ENCODE data around the gene MTERF1. TPM values are rescaled to one million over a fixed set of nuclear protein-coding genes. Genes with fewer than 3 reads are reported as not detected.
A peak's percentile ranks its signal among the peaks of the same experiment; 100 is the strongest.

MTERF1 gene
- total and polyA plus RNA-seq, 9 of the 15 experiments (the other 6 are each of a cell fraction or from before 2014, with no cell fraction given), result 15.7 to 49.2 (median 29.1) TPM

DNA sequence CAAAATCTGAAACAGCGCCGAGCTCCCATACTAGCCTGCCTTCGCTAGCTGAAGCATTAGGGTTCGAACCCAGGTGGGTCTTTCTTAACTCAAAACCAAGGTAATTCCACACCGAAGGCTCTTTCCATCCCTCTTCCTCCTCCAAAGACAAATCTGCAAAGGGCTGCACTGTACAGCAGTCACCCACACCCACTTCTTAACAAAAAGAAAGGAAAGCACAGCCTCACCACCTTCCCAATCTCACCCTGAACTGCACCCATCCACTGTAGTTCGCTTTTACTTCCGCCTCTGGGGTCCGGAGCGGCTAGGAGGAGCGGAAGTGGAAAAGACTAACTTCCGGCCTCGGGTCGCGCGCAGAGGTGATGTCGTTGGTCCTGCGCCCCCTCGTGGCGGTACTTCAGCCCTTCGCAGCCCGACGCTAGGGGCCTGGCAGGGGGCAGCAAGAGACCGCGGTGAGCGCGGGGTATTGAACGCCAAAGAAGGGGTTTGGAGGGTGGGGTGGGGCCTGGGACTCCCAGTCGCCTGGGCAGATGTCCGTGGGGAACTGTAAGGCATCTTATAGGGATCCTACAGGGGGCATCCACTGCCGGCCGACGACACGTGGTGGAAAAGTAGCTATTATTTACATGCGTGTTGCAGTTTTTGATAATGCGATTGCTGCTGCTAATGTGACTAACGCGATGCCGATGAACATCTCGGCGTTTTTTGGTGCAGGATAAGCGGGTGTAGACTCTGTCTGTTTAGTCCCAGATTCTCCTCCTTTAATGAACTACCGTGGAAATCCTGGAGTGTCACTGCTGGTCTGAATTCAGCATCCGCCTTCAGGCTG lies at the start of gene MTERF1 (continued):
- TF ChIP-seq, protein P1, sequence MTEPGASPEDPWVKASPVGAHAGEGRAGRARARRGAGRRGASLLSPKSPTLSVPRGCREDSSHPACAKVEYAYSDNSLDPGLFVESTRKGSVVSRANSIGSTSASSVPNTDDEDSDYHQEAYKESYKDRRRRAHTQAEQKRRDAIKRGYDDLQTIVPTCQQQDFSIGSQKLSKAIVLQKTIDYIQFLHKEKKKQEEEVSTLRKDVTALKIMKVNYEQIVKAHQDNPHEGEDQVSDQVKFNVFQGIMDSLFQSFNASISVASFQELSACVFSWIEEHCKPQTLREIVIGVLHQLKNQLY (CRISPR knock-in tag; conservative IDR thresholded peaks at IDR 0.05), result 0 out of 4 replicates have a peak, but pooled peaks of 1 of the 2 experiments have one; percentile 39
- TF ChIP-seq MED1 (CRISPR knock-in tag; IDR thresholded peaks at IDR 0.05; ENCODE audit: borderline replicate concordance), result no peak
- peak; percentile 98 for TF ChIP-seq ELF4 (CRISPR knock-in tag; IDR thresholded peaks at IDR 0.05)
- TF ChIP-seq SMARCE1 (IDR thresholded peaks at IDR 0.05), result no peak
- TF ChIP-seq ILF3 (IDR thresholded peaks at IDR 0.05; ENCODE audit: borderline replicate concordance), result 0 out of 2 replicates have a peak, but pooled peaks have one; percentile 15
- TF ChIP-seq, protein P2, sequence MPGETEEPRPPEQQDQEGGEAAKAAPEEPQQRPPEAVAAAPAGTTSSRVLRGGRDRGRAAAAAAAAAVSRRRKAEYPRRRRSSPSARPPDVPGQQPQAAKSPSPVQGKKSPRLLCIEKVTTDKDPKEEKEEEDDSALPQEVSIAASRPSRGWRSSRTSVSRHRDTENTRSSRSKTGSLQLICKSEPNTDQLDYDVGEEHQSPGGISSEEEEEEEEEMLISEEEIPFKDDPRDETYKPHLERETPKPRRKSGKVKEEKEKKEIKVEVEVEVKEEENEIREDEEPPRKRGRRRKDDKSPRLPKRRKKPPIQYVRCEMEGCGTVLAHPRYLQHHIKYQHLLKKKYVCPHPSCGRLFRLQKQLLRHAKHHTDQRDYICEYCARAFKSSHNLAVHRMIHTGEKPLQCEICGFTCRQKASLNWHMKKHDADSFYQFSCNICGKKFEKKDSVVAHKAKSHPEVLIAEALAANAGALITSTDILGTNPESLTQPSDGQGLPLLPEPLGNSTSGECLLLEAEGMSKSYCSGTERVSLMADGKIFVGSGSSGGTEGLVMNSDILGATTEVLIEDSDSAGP (CRISPR knock-in tag; IDR thresholded peaks at IDR 0.05), result no peak
- TF ChIP-seq CXXC5 (CRISPR knock-in tag; IDR thresholded peaks at IDR 0.05), result peak; percentile 91
- TF ChIP-seq, protein P3, sequence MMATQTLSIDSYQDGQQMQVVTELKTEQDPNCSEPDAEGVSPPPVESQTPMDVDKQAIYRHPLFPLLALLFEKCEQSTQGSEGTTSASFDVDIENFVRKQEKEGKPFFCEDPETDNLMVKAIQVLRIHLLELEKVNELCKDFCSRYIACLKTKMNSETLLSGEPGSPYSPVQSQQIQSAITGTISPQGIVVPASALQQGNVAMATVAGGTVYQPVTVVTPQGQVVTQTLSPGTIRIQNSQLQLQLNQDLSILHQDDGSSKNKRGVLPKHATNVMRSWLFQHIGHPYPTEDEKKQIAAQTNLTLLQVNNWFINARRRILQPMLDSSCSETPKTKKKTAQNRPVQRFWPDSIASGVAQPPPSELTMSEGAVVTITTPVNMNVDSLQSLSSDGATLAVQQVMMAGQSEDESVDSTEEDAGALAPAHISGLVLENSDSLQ (IDR thresholded peaks at IDR 0.05), result peak; percentile 63
- TF ChIP-seq ETS2 (tag; IDR thresholded peaks at IDR 0.05; ENCODE audit: borderline replicate concordance, poor library complexity, severe bottlenecking), result no peak
- TF ChIP-seq U2AF1 (optimal IDR thresholded peaks at IDR 0.05; ENCODE audit: low read depth, low read length), result no peak
- TF ChIP-seq, protein P4, sequence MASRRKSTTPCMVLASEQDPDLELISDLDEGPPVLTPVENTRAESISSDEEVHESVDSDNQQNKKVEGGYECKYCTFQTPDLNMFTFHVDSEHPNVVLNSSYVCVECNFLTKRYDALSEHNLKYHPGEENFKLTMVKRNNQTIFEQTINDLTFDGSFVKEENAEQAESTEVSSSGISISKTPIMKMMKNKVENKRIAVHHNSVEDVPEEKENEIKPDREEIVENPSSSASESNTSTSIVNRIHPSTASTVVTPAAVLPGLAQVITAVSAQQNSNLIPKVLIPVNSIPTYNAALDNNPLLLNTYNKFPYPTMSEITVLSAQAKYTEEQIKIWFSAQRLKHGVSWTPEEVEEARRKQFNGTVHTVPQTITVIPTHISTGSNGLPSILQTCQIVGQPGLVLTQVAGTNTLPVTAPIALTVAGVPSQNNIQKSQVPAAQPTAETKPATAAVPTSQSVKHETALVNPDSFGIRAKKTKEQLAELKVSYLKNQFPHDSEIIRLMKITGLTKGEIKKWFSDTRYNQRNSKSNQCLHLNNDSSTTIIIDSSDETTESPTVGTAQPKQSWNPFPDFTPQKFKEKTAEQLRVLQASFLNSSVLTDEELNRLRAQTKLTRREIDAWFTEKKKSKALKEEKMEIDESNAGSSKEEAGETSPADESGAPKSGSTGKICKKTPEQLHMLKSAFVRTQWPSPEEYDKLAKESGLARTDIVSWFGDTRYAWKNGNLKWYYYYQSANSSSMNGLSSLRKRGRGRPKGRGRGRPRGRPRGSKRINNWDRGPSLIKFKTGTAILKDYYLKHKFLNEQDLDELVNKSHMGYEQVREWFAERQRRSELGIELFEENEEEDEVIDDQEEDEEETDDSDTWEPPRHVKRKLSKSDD (conservative IDR thresholded peaks at IDR 0.05; ENCODE audit: low read length), result no peak
- TF ChIP-seq SMC3 (conservative IDR thresholded peaks at IDR 0.05; ENCODE audit: insufficient read depth, low read depth, low read length), result peak; percentile 93
- no peak for TF ChIP-seq PHB (CRISPR knock-in tag; IDR thresholded peaks at IDR 0.05)
- no peak for TF ChIP-seq NCOA6 (IDR thresholded peaks at IDR 0.05)
- no peak for TF ChIP-seq HIVEP1 (CRISPR knock-in tag; IDR thresholded peaks at IDR 0.05)
- TF ChIP-seq ARID2 (IDR thresholded peaks at IDR 0.05), result peak; percentile 97
- TF ChIP-seq, protein P5, sequence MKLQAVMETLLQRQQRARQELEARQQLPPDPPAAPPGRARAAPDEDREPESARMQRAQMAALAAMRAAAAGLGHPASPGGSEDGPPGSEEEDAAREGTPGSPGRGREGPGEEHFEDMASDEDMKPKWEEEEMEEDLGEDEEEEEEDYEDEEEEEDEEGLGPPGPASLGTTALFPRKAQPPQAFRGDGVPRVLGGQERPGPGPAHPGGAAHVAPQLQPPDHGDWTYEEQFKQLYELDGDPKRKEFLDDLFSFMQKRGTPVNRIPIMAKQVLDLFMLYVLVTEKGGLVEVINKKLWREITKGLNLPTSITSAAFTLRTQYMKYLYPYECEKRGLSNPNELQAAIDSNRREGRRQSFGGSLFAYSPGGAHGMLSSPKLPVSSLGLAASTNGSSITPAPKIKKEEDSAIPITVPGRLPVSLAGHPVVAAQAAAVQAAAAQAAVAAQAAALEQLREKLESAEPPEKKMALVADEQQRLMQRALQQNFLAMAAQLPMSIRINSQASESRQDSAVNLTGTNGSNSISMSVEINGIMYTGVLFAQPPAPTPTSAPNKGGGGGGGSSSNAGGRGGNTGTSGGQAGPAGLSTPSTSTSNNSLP (IDR thresholded peaks at IDR 0.05; ENCODE audit: borderline replicate concordance, low read depth, low read length), result 0 out of 2 replicates have a peak, but pooled peaks have one; percentile 42
- TF ChIP-seq, protein P6, sequence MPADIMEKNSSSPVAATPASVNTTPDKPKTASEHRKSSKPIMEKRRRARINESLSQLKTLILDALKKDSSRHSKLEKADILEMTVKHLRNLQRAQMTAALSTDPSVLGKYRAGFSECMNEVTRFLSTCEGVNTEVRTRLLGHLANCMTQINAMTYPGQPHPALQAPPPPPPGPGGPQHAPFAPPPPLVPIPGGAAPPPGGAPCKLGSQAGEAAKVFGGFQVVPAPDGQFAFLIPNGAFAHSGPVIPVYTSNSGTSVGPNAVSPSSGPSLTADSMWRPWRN (IDR thresholded peaks at IDR 0.05; ENCODE audit: low read depth), result no peak; the same call in 1 of the 2 replicates
- peak; percentile 72; the same call in 1 of the 2 replicates for TF ChIP-seq ZKSCAN1 (IDR thresholded peaks at IDR 0.05; ENCODE audit: low read depth, low read length)

All from K562 (cell line).